ENCODE measurements around the gene SLC10A3. TPM values are rescaled to one million over a fixed set of nuclear protein-coding genes. Genes with fewer than 3 reads are reported as not detected.

Gene SLC10A3
- total and polyA plus RNA-seq, 2 donors (not counting 1 experiment from before 2014, with no cell fraction given), result 15.2 to 16.0 TPM

DNA sequence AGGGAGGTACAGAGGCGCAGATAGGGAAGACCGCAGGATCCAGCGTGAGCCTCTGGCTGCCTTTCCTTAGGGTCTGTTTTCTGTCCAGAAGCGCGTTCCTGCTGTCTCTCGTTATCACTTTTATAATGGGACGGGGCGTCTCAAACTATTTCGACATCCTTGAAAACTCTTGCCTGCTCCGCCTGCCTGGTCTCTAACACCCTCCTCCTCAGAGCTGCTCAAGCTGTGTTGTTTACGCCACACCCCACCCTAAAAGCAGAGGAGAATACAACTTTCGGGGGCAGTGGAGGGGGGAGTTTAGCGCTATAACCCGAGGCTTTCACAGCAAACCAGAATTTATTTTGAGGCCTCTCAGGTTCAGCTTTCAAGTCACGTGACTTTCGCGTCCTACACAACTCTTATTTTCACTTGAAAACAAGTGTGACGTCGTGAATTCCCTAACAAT lies 26.2 kb upstream of the SLC10A3 start:
- no peak for TF ChIP-seq EZH2 (IDR thresholded peaks at IDR 0.05; ENCODE audit: low read length, missing control alignments)
- TF ChIP-seq, protein P1, sequence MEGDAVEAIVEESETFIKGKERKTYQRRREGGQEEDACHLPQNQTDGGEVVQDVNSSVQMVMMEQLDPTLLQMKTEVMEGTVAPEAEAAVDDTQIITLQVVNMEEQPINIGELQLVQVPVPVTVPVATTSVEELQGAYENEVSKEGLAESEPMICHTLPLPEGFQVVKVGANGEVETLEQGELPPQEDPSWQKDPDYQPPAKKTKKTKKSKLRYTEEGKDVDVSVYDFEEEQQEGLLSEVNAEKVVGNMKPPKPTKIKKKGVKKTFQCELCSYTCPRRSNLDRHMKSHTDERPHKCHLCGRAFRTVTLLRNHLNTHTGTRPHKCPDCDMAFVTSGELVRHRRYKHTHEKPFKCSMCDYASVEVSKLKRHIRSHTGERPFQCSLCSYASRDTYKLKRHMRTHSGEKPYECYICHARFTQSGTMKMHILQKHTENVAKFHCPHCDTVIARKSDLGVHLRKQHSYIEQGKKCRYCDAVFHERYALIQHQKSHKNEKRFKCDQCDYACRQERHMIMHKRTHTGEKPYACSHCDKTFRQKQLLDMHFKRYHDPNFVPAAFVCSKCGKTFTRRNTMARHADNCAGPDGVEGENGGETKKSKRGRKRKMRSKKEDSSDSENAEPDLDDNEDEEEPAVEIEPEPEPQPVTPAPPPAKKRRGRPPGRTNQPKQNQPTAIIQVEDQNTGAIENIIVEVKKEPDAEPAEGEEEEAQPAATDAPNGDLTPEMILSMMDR (conservative IDR thresholded peaks at IDR 0.05 in 1 of 2, IDR thresholded peaks at IDR 0.05 in 1 of 2; ENCODE audit: low read depth in 1 of 2, low read length in 2 of 2), result no peak
- peaks cover 4% of the 10 kb centered on the region for H3K79me2 ChIP-seq (ENCODE audit: control insufficient read depth, insufficient read depth, low read length)
- no peak overlapping the region for H2AFZ ChIP-seq (ENCODE audit: low read length)
- peak overlapping the region; percentile 72 for H3K4me2 ChIP-seq (ENCODE audit: extremely low read depth, insufficient read depth, low read length)
- DNase-seq (ENCODE audit: low read depth in 2 of 2), result peak; percentile 50 to 85
- peak overlapping the region in 2 of 4 experiments; percentile 51 to 52 for H3K4me3 ChIP-seq (replicated peaks in 1 of 4; ENCODE audit: control extremely low read depth in 1 of 4, insufficient read depth in 1 of 4, low read depth in 3 of 4, low read length in 4 of 4)
- no peaks in the 10 kb centered on the region for H3K36me3 ChIP-seq (ENCODE audit: control insufficient read depth, insufficient read depth, low read length)
- peak overlapping the region; percentile 69 for H3K27ac ChIP-seq (ENCODE audit: insufficient read depth, low read length)
- no peaks in the 10 kb centered on the region for H3K9me3 ChIP-seq (ENCODE audit: control insufficient read depth, insufficient read depth, low read depth, low read length)
- no peaks in the 10 kb centered on the region for H3K27me3 ChIP-seq (ENCODE audit: control insufficient read depth, insufficient read depth, low read length)
- H3K9ac ChIP-seq (ENCODE audit: insufficient read depth, low read length), result peak overlapping the region; percentile 48
- H4K20me1 ChIP-seq (ENCODE audit: control insufficient read depth, extremely low read depth, insufficient read depth, low read length), result no peaks in the 10 kb centered on the region
- peaks cover 10% of the 10 kb centered on the region for H3K4me1 ChIP-seq (ENCODE audit: control insufficient read depth, extremely low read depth, insufficient read depth, low read length)

GRCh38 chrX:154515966-154516655 lies 25.7 kb upstream of the SLC10A3 start, which contains the start of gene FAM3A:
TSS of gene FAM3A (minus strand) at chrX:154516232. CDS start at chrX:154515772, 460 bp downstream.
- Histone ChIP-seq H2AFZ (ENCODE audit: low read length) (no peak within 1 kb of the TSS), H3K27ac (ENCODE audit: insufficient read depth, low read length) (peak within 1 kb of the TSS; percentile 69), H3K4me1 (ENCODE audit: control insufficient read depth, extremely low read depth, insufficient read depth, low read length) (peaks cover 10% of the 10 kb centered on the region), H3K4me3 (replicated peaks in 1 of 4; ENCODE audit: control extremely low read depth in 1 of 4, insufficient read depth in 1 of 4, low read depth in 3 of 4, low read length in 4 of 4) (peak within 1 kb of the TSS; percentile 31 to 68 (median 57)), H4K20me1 (ENCODE audit: control insufficient read depth, extremely low read depth, insufficient read depth, low read length) (no peaks in the 10 kb centered on the region), H3K79me2 (ENCODE audit: control insufficient read depth, insufficient read depth, low read length) (peaks cover 4% of the 10 kb centered on the region), H3K9me3 (ENCODE audit: control insufficient read depth, insufficient read depth, low read depth, low read length) (no peaks in the 10 kb centered on the region), H3K4me2 (ENCODE audit: extremely low read depth, insufficient read depth, low read length) (peak within 1 kb of the TSS; percentile 76), H3K27me3 (ENCODE audit: control insufficient read depth, insufficient read depth, low read length) (no peaks in the 10 kb centered on the region), H3K9ac (ENCODE audit: insufficient read depth, low read length) (peak within 1 kb of the TSS; percentile 69), H3K36me3 (ENCODE audit: control insufficient read depth, insufficient read depth, low read length) (no peaks in the 10 kb centered on the region)
- TF ChIP-seq, protein P1 (conservative IDR thresholded peaks at IDR 0.05 in 1 of 2, IDR thresholded peaks at IDR 0.05 in 1 of 2; ENCODE audit: low read depth in 1 of 2, low read length in 2 of 2), result no peak
- no peak for TF ChIP-seq EZH2 (IDR thresholded peaks at IDR 0.05; ENCODE audit: low read length, missing control alignments)
- peak; percentile 78 to 90 for DNase-seq (ENCODE audit: low read depth in 2 of 2)

DNA sequence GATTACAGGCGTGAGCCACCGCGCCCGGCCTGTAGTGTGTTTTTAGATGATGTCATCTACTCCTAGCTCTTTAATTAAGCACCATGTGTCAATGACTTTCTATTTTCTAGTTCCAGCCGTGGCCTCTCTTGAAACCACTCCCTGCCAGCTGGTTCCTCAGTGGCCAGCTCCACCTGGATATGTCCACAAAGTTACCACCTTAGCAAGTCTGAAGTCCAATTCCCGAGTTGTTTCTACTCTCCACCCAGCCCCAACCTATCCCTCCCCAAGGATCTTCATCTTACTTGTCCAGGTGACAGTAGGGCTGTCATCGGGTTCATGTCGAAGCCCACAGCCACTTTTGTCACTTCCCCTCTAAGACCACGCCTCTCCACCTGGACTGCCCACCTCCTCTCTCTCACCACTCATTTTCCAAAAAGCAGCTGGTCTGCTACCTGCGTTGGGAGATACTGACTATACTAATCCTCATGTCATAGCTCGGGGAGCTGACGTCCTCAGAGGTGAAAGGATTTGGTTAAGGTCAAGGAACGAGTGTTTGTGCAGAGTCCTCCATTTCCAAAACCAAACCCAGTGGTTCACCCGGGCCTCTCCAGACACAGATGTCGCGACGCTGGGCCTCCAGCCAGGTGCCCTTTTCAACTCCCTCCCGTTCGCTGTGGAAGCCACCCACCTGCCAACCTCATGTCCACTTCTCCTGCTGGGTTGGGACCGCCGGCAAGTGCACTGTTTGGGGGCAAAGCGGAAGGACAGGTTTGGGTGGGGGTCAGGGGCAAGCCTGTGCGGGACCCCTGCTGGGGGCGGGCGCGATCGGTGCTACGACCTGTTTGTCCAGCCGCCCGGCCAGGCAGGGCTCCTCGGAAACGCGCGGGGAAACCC lies 24.9 kb upstream of the SLC10A3 start:
- H2AFZ ChIP-seq (ENCODE audit: low read length), result no peak overlapping the region
- no peaks in the 10 kb centered on the region for H4K20me1 ChIP-seq (ENCODE audit: control insufficient read depth, extremely low read depth, insufficient read depth, low read length)
- no peaks in the 10 kb centered on the region for H3K9me3 ChIP-seq (ENCODE audit: control insufficient read depth, insufficient read depth, low read depth, low read length)
- peak overlapping the region; percentile 67 for H3K27ac ChIP-seq (ENCODE audit: insufficient read depth, low read length)
- no peak for DNase-seq (ENCODE audit: low read depth in 2 of 2)
- H3K4me1 ChIP-seq (ENCODE audit: control insufficient read depth, extremely low read depth, insufficient read depth, low read length), result peaks cover 10% of the 10 kb centered on the region
- H3K4me2 ChIP-seq (ENCODE audit: extremely low read depth, insufficient read depth, low read length), result peak overlapping the region; percentile 76
- no peak for TF ChIP-seq EZH2 (IDR thresholded peaks at IDR 0.05; ENCODE audit: low read length, missing control alignments)
- TF ChIP-seq, protein P1 (conservative IDR thresholded peaks at IDR 0.05 in 1 of 2, IDR thresholded peaks at IDR 0.05 in 1 of 2; ENCODE audit: low read depth in 1 of 2, low read length in 2 of 2), result no peak
- no peaks in the 10 kb centered on the region for H3K36me3 ChIP-seq (ENCODE audit: control insufficient read depth, insufficient read depth, low read length)
- H3K4me3 ChIP-seq (replicated peaks in 1 of 4; ENCODE audit: control extremely low read depth in 1 of 4, insufficient read depth in 1 of 4, low read depth in 3 of 4, low read length in 4 of 4), result peak overlapping the region; percentile 31 to 68 (median 57)
- peak overlapping the region; percentile 69 for H3K9ac ChIP-seq (ENCODE audit: insufficient read depth, low read length)
- no peaks in the 10 kb centered on the region for H3K27me3 ChIP-seq (ENCODE audit: control insufficient read depth, insufficient read depth, low read length)
- peaks cover 4% of the 10 kb centered on the region for H3K79me2 ChIP-seq (ENCODE audit: control insufficient read depth, insufficient read depth, low read length)
